OCI-LY1 (cell line): ENCODE data around the gene ZNF185.

ENCODE experiments used
- EZH2 ChIP-seq: fragments of 200-600 bp; sonication (generic), shearing (Covaris generic); IDR thresholded peaks from 2 replicates; pipeline ENCODE4 v1.8.0; 2017; ENCODE audit warnings: borderline replicate concordance, mixed run types, mild to moderate bottlenecking, antibody characterized with exemption, low read length, moderate library complexity, mixed read lengths
- TF ChIP-seq, protein P1 (sequence below): fragments of 200-600 bp; sonication (generic), shearing (Covaris generic); IDR thresholded peaks from 2 replicates; pipeline ENCODE4 v1.5.1; 2017; ENCODE audit warnings: mild to moderate bottlenecking, antibody characterized with exemption, low read length, moderate library complexity, mixed read lengths

DNA sequence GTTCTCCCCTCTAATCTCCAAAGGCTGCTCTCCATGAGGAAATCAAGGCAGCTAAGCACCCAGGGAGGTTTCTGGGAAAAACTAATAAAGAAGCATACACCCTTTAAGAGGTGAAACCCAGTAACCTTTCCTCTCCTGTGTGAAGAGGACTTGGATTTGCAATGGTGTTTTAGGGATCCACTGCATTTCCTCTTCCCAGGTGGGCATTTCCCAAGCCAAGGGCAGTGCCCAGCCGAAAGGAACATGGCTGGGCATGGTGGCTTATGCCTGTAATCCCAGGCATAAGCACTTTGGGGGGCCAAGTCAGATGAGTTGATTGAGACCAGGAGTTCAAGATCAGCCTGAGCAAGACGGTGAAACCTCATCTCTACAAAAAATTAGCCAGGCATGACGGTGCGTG lies 5.4 kb upstream of the ZNF185 start:
- no peak for TF ChIP-seq EZH2
- TF ChIP-seq, protein P1, sequence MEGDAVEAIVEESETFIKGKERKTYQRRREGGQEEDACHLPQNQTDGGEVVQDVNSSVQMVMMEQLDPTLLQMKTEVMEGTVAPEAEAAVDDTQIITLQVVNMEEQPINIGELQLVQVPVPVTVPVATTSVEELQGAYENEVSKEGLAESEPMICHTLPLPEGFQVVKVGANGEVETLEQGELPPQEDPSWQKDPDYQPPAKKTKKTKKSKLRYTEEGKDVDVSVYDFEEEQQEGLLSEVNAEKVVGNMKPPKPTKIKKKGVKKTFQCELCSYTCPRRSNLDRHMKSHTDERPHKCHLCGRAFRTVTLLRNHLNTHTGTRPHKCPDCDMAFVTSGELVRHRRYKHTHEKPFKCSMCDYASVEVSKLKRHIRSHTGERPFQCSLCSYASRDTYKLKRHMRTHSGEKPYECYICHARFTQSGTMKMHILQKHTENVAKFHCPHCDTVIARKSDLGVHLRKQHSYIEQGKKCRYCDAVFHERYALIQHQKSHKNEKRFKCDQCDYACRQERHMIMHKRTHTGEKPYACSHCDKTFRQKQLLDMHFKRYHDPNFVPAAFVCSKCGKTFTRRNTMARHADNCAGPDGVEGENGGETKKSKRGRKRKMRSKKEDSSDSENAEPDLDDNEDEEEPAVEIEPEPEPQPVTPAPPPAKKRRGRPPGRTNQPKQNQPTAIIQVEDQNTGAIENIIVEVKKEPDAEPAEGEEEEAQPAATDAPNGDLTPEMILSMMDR, result no peak
